Spinal cord (tissue), 10 donors: ENCODE results near the gene PRAMEF33. TPM values are rescaled to one million over a fixed set of nuclear protein-coding genes. Genes with fewer than 3 reads are reported as not detected.
"Not testable (repeated sequence)": the region's sequence is repeated elsewhere in the genome, so short reads cannot be mapped to it uniquely, and the experiment has no call there.

Experiments used
- DNase-seq, 6 donors: peaks; one replicate each; pipeline versions ENCODE4 v3.0.0 to v3.0.0-alpha.2; 2013 to 2015; ENCODE audit warnings: low spot score in 6 of 6, low read depth in 4 of 6
- H3K27ac ChIP-seq: one replicate; pipeline ENCODE4 v1.5.1; 2013; ENCODE audit warnings: low read depth, low read length, control low read depth
- H3K27me3 ChIP-seq: one replicate; pipeline ENCODE4 v1.6.1; 2013; ENCODE audit warnings: low read length; ENCODE audit not compliant: control insufficient read depth, insufficient read depth
- H3K36me3 ChIP-seq: one replicate; pipeline ENCODE4 v1.6.1; 2013; ENCODE audit warnings: low read length; ENCODE audit not compliant: control insufficient read depth, insufficient read depth
- H3K4me1 ChIP-seq: one replicate; pipeline ENCODE4 v1.6.1; 2013; ENCODE audit warnings: low read length; ENCODE audit not compliant: control insufficient read depth, insufficient read depth
- H3K4me3 ChIP-seq: one replicate; pipeline ENCODE4 v1.5.1; 2013; ENCODE audit warnings: low read depth, low read length, control low read depth
- H3K9me3 ChIP-seq: one replicate; pipeline ENCODE4 v1.6.1; 2013; ENCODE audit warnings: low read length; ENCODE audit not compliant: control insufficient read depth, insufficient read depth
- WGBS: methylation state at CpG from one replicate; pipeline ENCODE4 v1.1.5; 2013; ENCODE audit warnings: missing lambda C conversion rate; ENCODE audit not compliant: insufficient coverage; 5-methylcytosine and 5-hydroxymethylcytosine counted together
- long read RNA-seq, 4 donors: transcript quantifications; one replicate each; lab custom pipeline, GENCODE V29; 2026
- polyA plus RNA-seq, 2 donors: library from polyadenylated mRNA; unstranded; fragments of 120-200 nt; gene quantifications; one replicate each; pipeline ENCODE4 v1.2.1, GENCODE V29; 2013; ENCODE audit not compliant: insufficient read length in 2 of 2
- total RNA-seq, 2 donors: library from RNA; depleted of rRNA in 1 of 2; stranded (reverse); fragments of 120-200 nt in 1 of 2; fragments of >200 nt in 1 of 2; gene quantifications; one replicate each; pipeline versions ENCODE4 v1.2.3 to v1.2.4, GENCODE V29; 2013 to 2014
- donor health status: healthy.

The PRAMEF33 gene, protein sequence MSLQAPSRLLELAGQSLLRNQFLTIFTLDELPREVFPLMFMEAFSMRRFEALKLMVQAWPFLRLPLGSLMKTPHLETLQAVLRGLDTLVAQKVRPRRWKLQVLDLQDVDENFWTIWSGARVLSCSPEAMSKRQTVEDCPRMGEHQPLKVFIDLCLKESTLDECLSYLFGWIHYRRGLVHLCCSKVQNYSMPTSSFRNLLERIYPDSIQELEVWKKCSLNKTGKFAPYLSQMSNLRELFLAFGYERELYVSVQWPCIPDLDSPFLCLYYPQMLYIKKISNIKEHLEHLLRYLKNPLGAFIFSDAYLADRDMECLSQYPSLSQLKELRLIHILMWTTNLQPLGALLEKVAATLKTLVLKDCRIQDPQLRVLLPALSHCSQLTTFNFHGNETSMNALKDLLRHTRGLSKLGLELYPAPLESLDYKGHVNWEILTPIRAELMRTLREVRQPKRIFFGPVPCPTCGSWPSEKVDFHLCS
- total RNA-seq (not detected), polyA plus RNA-seq (not detected)
- long read RNA-seq, donor 1 = 0 reads
- long read RNA-seq, donor 2 = 0 reads
- long read RNA-seq, donor 3 = 0 reads
- long read RNA-seq, donor 4 = 0 reads

DNA sequence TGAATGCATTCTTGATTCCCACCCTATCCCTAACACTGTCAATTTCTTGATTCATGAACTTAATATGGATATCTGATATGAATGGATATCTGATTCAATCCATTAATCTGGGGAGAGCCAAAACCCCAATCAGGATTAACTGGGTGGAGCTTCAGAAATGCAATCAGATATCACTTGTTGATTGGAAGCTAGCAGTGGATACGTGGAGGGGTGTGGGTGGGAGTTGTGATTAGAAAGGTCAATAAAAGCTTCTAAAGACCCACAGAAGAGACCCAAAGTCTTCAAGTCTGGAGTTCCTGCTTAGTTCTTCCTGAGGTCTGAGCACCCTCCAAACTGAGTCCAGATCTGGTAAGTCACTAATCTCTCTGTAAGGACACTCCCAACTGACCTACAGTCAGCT, at the start of gene PRAMEF33:
PRAMEF33 (plus strand) TSS at position 301 of the 400 bp plus-strand sequence. CDS start 2,416 bp downstream, outside the sequence.
- H3K27ac ChIP-seq, H3K4me1 ChIP-seq, H3K4me3 ChIP-seq, H3K27me3 ChIP-seq, DNase-seq, H3K36me3 ChIP-seq, H3K9me3 ChIP-seq: not testable (repeated sequence)
- no CpG with 5 or more reads among the region's 1 CpG for WGBS

DNA sequence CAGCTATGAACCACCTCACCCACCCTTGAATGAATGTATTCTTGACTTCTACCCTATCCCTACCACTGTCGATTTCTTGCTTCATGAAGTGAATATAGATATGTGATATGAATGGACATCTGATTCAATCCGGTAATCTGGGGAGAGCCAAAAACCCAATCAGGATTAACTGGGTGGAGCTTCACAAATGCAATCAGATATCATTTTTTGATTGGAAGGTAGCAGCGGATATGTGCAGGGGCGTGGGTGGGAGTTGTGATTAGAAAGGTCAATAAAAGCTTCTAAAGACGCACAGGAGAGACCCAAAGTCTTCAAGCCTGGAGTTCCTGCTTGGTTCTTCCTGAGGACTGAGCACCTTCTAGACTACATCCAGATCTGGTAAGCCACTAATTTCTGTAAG, 49.4 kb upstream of the PRAMEF33 start, which contains the start of gene PRAMEF5:
PRAMEF5 (plus strand) TSS at position 301 of the 400 bp plus-strand sequence. CDS start 5,071 bp downstream, outside the sequence.
- H3K27me3 ChIP-seq, H3K36me3 ChIP-seq, H3K27ac ChIP-seq, DNase-seq, H3K4me3 ChIP-seq, H3K4me1 ChIP-seq, H3K9me3 ChIP-seq: not testable (repeated sequence)
- no CpG with 5 or more reads among the region's 5 CpGs for WGBS

DNA sequence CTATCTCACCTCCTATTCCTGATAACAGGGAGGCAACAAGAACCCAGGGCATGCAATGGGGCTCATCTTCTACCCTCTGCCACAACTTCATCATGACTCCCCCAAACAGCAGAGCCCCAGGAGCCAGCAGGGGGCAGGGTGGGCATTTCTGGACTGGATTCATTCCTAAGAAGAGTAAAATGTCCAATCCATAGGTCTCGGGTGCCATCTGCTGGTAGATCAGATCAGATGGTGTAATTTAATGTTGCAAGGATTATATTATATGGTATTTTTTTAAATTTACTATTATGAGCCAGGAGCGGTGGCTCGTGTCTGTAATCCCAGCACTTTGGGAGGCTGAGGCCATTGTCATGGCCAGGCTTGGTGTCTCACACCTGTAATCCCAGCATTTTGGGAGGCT, 38.2 kb upstream of the PRAMEF33 start:
- not testable (repeated sequence) for H3K4me1 ChIP-seq, H3K36me3 ChIP-seq, H3K27me3 ChIP-seq, H3K4me3 ChIP-seq, H3K27ac ChIP-seq, H3K9me3 ChIP-seq, DNase-seq
- WGBS = no CpG with 5 or more reads among the region's 3 CpGs

DNA sequence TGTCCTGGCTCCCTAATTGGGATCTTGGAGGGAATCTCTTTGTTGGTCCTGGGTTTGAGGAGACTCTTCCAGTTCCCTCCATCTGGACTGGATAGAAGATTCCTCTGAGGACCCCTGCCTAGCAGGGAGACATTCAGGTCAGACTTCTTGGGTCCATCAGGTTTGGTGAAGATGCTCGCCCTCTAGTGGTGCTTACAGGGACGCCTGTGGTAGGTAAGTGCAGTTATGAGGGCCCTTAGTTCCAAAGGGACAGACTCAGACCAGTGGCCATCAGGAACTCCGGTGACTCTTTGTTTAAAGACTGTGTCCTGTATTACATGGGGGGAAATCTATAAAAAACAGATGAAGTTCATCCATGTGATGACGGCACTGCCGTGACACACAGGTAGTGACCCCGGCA, 26.3 kb upstream of the PRAMEF33 start:
- WGBS = 6% methylated on average over 2 of the region's 6 CpGs
- H3K36me3 ChIP-seq, H3K4me1 ChIP-seq: not testable (repeated sequence)

DNA sequence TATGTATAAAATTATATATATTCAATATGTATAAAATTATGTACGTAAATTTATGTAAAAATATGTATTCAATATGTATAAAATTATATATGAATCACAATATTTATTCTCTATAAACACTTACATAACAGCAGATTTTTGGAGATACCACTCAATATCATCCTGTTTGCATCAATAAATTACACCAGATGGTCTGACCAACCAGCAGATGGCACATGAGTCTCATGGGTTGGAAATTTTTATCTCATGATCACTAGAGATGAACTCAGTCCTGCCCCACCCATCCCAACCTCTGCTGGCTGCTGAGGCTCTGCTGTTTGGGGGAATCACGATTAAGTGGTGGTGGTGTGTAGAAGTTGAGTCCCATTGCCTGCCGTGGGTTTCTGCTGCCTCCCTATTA, 23.7 kb upstream of the PRAMEF33 start:
- H3K27me3 ChIP-seq, H3K4me1 ChIP-seq, H3K27ac ChIP-seq, H3K36me3 ChIP-seq, H3K9me3 ChIP-seq, H3K4me3 ChIP-seq: not testable (repeated sequence)
- peak in 1 of 6 donors; percentile 0 for DNase-seq
- WGBS = no CpG with 5 or more reads among the region's 3 CpGs

More for the DNA sequence above, 26.3 kb upstream of the PRAMEF33 start:
- H3K27me3 ChIP-seq, H3K4me3 ChIP-seq, DNase-seq, H3K9me3 ChIP-seq, H3K27ac ChIP-seq: not testable (repeated sequence)

DNA sequence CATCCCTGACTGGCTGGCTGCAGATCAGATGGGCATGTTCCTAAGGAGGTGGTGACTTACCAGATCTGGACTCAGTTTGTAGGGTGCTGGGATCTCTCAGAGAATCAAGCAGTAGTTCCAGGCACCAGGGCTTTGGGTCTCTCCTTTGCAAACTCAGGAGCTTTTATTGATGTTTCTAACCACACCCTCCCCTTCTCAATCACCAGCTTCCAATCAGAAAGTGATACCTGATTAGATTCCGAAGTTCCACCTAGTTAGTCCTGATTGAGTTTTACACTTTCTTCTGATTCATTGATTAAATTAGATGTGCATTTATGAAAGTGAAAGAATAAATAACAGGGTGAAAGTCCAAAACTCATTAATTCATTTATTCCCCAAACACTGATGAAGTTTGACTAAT, 18.3 kb upstream of the PRAMEF33 start, which contains the start of gene PRAMEF8:
PRAMEF8 (minus strand) TSS at position 101 of the 400 bp plus-strand sequence. CDS start 1,046 bp downstream, outside the sequence.
- DNase-seq, H3K4me3 ChIP-seq, H3K9me3 ChIP-seq, H3K27me3 ChIP-seq, H3K4me1 ChIP-seq, H3K36me3 ChIP-seq, H3K27ac ChIP-seq: not testable (repeated sequence)
- WGBS = no CpG with 5 or more reads among the region's 1 CpG

DNA sequence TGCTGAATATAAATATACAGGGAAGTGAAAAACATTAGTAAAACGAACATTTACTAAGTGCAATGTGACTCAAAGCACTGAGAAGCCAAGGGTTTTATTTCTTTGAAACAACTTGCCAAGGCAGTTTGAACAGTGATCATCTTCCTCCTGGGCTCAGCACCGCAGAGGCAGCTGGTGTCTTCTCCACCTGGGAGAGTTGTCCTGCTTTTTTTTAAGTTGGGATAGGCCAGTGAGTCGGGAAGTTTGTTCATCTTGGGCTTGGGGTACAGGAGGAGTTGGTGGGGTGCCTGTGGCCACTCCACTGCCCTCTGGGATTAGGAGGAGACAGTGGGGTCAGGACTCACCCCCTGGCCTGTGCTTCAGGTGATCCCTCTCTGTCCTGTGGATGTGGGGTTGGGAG, 14.3 kb upstream of the PRAMEF33 start:
- H3K36me3 ChIP-seq, H3K4me1 ChIP-seq, H3K27ac ChIP-seq, H3K4me3 ChIP-seq, DNase-seq, H3K27me3 ChIP-seq, H3K9me3 ChIP-seq: not testable (repeated sequence)
- no CpG with 5 or more reads among the region's 3 CpGs for WGBS

DNA sequence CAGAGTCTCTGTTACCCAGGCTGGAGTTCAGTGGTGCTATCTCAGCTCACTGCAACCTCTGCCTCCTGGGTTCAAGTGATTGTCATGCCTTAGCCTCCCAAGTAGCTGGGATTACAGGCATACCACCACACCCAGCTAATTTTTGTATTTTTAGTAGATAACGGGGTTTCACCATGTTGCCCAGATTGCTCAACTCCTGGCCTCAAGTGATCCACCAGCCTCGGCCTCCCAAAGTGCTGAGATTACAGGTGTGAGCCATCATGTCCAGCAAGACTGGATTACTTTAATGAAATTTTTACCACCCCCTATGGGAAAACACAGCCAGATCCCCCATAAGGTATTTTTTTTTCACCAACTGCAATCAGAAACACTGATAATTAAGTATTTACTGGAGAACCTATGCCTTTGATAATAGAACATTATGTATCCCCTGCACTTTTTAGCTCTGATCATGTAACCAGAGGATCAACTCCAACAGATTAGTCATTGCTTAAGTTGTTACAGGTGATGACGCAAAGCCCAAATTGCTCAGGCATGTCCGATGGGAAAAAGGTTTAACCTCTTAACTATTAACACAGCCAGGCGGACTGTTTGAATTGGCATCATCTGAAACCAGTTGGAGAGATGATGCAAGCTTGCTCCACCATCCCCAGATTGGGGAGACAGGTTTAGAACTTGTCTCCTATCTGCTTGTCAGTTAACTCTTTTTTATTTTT, 6.0 kb upstream of the PRAMEF33 start:
- WGBS = no CpG with 5 or more reads among the region's 5 CpGs
- DNase-seq, H3K9me3 ChIP-seq, H3K4me3 ChIP-seq, H3K4me1 ChIP-seq, H3K27me3 ChIP-seq, H3K36me3 ChIP-seq, H3K27ac ChIP-seq: not testable (repeated sequence)

DNA sequence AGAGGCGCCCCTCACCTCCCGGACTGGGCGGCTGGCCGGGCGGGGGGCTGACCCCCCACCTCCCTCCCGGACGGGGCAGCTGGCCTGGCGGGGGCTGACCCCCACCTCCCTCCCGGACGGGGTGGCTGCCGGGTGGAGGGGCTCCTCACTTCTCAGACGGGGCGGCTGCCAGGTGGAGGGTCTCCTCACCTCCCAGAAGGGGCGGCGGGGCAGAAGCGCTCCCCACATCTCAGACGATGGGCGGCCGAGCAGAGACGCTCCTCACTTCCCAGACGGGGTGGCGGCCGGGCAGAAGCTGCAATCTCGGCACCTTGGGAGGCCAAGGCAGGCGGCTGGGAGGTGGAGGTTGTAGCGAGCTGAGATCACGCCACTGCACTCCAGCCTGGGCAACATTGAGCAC, 4.6 kb upstream of the PRAMEF33 start:
- not testable (repeated sequence) for H3K9me3 ChIP-seq, DNase-seq, H3K4me3 ChIP-seq, H3K27me3 ChIP-seq, H3K36me3 ChIP-seq, H3K4me1 ChIP-seq, H3K27ac ChIP-seq
- WGBS = no CpG with 5 or more reads among the region's 27 CpGs
